Astrocyte of the spinal cord (primary cell): ENCODE measurements around the gene TRIM29.

Source experiments
- DNase-seq: peaks from one replicate; pipeline ENCODE4 v3.0.0; 2011; ENCODE audit warnings: low read depth, low spot score
- H3K4me3 ChIP-seq: 2 replicates; pipeline ENCODE4 v1.5.1; 2011; ENCODE audit warnings: low read depth, mild to moderate bottlenecking, low read length, moderate library complexity
- CTCF ChIP-seq: IDR thresholded peaks from 2 replicates; pipeline ENCODE4 v1.5.1; 2012; ENCODE audit warnings: low read depth, mild to moderate bottlenecking, low read length, inconsistent platforms
- in situ Hi-C: cut with HindIII; loops from 2 replicates; pipeline ENCODE4 v1.10.0; 2017; ENCODE audit warnings: low sequenced_read_pairs

The TRIM29 gene

GRCh38 chr11:120139316-120140069 lies 1.6 kb upstream of the TRIM29 start:
- no peak for DNase-seq
- no peak overlapping the region for H3K4me3 ChIP-seq
- in situ Hi-C loops, result no loop called here
- no peak for TF ChIP-seq CTCF

GRCh38 chr11:120137187-120137610 lies 714 bp downstream of the TRIM29 start:
- TF ChIP-seq CTCF, result no peak
- no peak overlapping the region for H3K4me3 ChIP-seq
- in situ Hi-C loops, result no loop called here
- no peak for DNase-seq

GRCh38 chr11:120136356-120136755 lies 1.6 kb downstream of the TRIM29 start:
- H3K4me3 ChIP-seq, result no peak overlapping the region
- DNase-seq, result no peak
- in situ Hi-C loops, result no loop called here
- no peak for TF ChIP-seq CTCF

GRCh38 chr11:120135838-120136237 lies 2.1 kb downstream of the TRIM29 start:
- DNase-seq, result no peak
- TF ChIP-seq CTCF, result no peak
- no peak overlapping the region for H3K4me3 ChIP-seq
- in situ Hi-C loops, result no loop called here

GRCh38 chr11:120134931-120135228 lies 3.0 kb downstream of the TRIM29 start:
- no peak for TF ChIP-seq CTCF
- DNase-seq, result no peak
- in situ Hi-C loops, result no loop called here
- H3K4me3 ChIP-seq, result no peak overlapping the region

- no peak for DNase-seq
- TF ChIP-seq CTCF, result no peak
- no peak overlapping the region for H3K4me3 ChIP-seq
- in situ Hi-C loops, result no loop called here
These were observed 3.6 kb downstream of the TRIM29 start for GRCh38 chr11:120134106-120134930.
